Activated CD8-positive, alpha-beta memory T cell treated with anti-CD3 and anti-CD28 coated beads for 48 hours (primary cell): ENCODE data around the gene KCNQ1OT1.

Experiments
- DNase-seq, 3 experiments: peaks; one replicate each; pipeline ENCODE4 v3.0.0-alpha.2; 2020; ENCODE audit warnings: low read depth in 2 of 3, low spot score in 2 of 3

KCNQ1OT1 gene

DNA sequence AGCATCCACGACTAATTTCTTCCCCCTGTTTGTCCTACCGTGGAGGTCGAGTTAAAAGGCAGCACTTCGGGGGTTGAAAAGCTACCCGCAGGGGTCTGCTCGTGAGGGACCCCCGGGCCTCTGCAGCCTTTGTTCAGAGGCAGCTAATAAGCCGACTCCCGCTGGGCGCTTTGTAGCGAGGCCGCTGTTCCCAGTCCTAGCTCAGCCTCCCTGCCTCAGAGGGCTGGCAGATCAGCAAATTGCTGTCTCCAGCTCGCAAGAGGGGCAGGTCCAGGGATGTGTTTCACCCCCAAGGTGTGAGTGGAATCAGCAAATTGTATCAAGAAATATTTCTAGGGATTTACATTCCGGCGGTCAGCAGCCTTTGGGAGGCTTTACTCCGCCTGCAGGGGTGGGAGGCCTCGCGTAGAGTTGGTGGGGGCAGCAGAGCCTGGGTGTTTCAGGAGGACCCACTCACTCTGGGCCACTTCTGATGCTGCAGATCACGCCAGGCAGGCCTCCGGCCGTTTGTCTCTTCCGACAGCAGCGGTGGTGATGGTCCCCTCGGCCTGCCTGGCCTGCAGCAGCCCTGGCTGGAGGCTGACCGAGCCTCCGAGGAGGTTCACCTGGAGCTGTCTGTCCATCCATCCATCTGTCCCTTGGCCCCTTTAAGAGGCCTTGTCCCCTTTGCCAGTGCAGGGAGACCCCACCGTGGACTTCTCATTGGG, 21.6 kb upstream of the KCNQ1OT1 start:
- no peak for DNase-seq

DNA sequence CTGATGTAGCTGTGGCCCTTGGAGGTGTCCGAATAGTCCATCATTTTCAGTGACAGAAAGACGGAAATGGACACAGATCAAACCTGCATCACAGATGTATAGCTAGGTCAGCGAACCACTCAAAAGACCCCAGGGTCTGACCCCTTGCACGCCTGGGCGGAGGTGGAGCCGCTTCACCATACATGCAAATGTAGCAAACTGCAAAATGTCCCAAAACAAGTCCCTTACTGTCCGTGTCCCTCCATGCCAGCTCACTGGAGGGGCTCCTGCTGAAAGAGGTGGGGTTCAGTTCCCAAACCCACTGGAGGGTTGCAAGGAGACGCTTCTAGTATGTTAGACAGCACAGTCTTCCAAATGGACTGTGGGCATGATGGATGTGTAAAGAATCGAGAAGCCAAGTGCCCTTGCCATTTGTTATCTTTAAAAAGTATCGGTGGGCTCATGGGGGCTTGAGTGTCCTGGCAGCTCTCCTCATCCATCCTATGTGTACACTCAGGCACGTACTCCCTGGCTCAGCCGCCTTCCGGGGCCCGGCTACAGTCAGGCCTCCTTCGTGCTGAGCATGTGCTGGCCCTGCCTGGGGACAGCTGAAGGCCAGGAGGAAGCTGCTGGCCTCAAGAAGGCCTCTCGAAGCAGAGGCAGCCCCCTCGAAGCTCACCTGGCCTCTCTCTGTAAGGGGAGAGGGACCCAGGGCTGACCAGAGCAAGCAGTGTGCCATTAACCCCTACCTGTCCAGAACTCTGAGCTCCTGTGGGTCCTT, 20.2 kb upstream of the KCNQ1OT1 start:
- DNase-seq: no peak

DNA sequence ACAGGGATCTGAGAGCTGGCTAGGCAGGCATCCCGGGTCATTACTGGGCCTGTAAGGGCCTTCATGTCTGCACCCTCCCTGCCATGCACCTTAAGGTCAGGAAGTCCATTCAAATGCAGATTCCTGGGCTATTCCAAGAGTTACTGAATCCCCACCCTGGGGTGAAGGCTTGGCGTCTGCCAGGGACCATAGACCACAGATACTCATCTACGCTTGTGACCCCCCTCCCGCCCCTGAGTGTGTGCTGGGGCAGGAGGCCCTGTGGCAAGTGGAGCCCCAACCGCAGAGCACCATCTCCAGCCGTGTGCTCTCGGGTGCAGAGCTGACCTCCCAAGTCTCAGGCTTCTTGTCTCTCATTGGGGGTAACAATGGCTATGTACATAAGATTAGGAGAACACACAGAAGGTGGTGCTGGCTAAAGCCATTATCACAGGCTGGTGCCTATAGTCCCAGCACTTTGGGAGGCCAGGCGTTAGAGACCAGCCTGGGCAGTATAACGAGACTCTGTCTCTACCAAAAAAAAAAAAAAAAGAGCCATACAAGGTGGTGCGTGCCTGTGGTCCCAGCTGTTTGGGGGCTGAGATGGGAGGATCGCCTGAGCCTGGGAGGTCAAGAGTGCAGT, 19.1 kb upstream of the KCNQ1OT1 start:
- DNase-seq: no peak

DNA sequence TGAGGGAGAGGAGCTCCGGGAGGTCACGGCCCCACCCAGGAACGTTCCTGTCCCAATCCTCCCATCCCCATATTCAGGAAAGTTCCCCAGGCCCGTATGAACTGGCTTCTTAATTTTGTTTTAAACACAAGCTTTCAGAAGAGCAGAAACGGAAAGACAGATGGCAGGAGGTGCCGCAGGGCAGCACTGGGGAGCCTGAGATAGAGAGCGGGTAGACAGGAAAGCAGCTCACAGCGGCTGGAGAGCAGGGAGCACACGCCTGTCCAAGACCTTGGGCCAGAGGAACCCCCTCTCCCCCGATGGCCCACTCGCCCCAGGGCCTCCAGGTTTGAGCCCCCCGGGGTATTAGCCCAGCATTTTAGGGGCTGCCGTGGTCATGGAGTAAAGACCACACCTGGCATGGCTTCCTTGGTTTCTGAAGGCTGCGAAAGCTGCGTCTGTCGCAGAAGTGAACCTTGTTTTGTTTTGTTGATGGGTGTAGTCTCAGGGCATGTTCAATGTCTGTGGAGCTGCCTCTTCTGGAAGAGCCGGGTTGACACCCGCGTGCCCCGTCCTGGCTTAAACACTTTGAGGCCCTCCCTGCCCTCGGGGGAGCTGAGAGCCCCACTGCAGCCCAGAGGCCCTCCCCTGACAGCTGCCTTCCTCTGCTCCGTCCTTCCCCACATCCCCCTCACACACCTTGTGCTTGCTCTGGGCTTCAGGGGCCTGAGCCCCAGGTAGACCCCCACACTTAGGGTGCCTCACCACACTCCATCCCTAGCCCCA, 17.9 kb upstream of the KCNQ1OT1 start:
- DNase-seq: no peak

DNA sequence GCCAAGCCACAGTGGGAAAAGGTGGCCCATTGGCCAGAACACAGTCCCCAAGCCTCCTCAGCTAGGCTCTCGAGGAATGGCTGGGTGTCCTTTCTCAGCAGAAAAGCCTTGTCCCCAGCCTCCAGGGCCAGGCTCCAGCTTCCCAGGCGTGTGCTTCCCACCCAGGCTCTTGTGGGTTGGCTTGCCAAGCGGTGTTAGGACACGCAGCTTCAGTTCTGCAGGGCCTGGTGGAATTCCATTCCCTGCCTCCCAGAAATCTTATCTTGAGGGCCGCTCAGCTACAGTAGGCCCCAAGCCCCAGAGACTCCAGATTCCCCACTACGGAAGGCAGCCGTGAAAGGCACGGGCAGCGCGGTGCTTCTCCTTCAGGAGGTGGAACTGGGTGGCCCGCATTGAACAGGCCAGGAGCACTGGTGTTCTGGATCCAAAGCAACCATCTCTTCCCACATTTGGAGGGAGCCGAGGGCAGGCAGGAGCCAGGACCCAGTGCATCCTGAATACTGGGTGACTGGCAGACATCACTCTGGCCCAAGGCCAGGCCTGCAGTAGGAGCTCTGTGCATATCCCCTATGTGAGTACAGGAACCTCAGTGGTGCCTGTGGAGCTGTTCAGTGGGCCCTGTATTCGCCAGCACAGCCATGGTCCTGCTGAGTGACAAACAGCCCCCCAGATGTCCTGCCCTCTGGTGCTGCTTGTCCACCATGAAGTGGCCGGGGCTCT, 16.7 kb upstream of the KCNQ1OT1 start:
- no peak for DNase-seq

DNA sequence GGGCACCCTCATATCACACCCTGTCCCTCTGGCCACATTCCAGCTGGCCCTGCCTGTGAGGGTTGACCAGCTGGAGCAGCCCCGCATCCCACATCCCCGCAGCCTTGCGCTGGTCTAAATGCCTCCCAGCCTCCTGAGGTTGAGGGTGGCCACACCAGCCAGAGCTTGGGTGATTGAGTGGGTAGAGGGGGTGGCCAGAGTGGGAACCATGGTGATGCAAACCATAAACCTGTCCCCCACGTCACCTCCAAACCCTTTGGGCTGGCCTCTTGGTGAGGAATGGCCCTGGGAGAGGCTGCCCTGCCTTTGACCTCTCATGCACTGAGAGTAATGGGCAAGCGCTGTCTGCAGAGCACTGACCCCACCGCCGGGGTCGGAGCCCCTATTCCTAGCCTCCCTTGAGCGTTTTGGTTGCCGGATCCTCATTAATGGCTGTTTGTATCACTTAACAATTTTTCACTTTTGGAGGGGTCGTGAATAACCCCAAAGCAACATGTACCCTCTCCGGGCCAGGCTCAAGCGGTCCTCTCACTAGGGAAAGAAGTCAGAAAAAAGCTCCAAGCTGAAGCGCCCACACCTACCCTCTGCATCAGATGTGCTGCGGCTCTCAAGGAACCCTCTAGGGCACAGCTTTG, 16.0 kb upstream of the KCNQ1OT1 start:
- DNase-seq: no peak

DNA sequence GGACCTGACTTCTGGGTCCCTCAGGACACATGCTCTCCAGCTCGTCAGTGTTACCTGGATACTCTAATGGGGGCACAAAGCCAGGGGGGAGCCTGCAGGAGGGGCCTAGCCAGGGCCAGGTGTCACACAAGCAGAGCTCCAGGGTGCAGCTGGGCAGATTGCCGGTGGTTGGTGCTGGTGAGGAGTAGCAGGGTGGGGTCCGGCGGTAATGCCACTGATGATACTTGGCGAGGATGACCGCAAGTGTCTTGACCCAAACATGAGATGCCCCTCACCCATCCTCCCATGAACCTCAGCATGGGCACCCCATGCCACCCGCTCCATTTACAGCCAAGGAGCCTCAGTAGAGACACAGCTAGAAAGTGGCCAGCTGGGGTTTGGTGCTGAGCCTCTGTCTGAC, 15.1 kb upstream of the KCNQ1OT1 start:
- no peak for DNase-seq

DNA sequence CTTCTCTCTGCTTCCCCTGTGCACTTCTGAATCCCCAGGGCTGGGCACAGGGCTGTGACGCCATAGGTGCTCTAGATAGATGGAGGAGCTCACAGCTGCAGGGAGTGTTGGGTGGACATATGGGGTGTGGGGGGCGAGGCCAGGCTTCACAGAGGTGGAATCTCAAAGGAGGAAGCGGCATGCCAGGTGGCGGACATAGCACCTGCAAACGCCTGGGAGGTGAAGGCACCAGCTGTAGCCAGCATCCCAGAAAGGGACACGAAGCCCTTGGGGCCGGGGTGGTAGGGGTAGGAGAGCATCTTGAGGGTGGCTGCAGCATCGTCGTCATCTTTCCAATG, 14.6 kb upstream of the KCNQ1OT1 start:
- DNase-seq: no peak

DNA sequence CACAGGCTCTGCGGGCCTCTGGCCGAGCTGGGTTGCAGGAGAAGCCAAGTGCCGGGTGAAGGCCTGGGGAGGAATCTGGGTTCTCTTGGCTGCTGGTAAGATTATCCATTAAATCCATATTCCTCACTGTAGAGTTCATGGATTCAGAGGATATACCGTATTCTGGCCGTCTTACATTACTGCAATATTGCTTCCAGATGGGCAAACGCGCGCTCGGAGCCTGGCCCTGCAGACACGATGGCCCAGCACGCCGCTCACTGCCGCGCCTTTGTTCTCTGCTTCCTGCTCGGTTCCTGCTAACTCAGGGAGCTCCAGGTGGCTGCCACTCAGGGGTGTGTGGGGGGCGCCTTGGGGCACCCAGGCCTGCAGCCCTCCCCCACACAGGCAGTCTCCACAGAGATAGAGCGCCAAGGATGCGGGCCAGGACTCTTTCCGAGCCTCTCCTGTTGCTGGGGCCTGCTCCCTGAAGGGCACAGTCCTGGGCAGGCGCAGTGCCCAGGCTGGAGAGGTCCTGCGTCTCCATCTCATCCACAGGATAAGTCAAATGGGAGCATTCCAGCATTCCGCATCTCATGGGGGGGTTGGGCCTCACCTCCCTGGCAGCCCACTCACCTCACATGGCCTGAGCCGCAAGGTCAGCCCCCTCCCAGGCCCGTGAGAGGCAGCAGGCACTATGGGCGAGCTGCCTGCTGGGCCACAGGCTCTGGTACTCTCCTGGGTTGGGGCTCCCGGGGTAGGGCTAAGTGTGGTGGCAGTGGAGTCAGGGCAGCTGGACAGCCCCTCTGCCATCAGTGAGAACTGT, 14.1 kb upstream of the KCNQ1OT1 start:
- no peak for DNase-seq

DNA sequence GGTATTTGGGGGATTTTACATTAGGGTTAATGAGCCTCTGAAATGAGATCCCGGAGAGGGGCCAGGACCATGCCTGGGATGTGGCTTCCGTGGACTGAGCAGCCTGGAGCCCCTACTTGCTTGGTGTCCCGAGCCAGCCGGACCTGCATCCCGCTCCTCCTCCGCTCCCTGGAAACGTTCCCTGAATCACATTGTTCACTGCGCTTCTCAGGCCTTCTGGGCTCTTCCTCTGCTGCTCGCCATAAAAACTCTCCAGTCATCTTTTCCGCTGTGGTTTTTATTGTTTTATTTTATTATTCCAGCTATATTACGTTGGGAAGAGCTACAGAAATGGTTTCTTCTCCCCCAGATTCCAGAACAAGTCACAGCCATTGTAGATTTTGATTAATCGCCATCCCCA, 13.3 kb upstream of the KCNQ1OT1 start:
- DNase-seq: no peak

DNA sequence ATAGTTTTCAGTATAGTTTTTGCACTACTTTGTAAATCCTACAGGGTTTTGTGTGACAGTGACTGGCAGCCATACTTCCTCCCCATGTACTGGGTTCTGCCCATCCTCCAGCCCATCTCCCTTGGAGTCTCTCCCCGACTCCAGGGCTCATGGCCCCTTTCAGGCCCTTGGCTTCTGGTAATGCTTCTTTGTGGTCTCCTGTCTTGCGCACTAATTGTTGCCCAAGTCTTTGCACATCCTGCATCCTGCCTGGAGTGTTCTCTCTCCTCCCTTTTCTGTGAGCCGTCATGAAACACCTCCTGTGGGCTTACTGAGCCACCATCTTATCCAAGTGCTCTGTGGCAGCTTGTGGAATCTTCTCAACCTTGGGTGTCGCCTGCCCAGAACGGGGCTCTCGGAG, 11.4 kb upstream of the KCNQ1OT1 start:
- no peak for DNase-seq

DNA sequence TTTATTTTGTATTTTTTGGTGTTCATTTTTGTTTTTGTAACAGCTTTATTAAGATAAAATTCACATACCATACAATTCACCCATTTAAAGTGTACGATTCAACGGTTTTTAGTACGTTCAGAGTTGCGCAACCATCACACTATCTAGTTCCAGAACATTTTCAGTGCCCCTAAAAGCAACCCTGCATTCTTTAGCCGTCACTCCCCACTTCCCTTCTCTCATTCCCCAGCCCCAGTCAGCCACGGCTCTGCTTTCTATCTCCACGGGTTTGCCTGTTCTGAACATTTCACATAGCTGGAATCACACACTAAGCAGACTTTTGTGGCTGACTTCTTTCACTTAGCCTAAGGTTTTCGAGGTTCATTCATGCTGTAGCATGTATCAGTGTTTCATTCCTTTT, 9.6 kb upstream of the KCNQ1OT1 start:
- no peak for DNase-seq

DNA sequence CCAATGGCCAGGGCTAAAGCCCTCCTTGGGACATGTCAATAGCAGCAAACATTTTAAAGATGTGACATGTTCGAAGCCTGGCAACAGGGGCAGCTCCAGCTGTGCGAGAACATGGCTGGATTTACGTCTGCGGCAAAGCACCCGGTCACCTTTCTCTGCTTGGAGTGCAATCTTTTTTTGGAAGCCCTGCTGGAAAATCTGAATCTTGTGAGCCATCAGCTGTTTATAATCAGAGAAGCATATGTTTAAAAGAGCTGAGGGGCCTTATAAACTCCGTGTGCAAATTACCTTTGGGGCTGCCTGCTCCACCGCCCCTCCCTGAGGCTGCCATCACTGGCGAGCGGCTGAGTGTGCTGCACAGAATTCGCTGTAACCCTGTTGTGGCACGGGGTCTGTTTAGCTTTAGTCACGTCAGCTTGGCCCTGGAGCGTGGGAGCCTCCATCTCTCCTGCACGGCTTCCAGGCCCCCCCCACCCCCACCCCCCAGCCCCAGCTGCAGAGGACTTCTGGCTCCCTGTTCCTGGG, 9.0 kb upstream of the KCNQ1OT1 start:
- no peak for DNase-seq

DNA sequence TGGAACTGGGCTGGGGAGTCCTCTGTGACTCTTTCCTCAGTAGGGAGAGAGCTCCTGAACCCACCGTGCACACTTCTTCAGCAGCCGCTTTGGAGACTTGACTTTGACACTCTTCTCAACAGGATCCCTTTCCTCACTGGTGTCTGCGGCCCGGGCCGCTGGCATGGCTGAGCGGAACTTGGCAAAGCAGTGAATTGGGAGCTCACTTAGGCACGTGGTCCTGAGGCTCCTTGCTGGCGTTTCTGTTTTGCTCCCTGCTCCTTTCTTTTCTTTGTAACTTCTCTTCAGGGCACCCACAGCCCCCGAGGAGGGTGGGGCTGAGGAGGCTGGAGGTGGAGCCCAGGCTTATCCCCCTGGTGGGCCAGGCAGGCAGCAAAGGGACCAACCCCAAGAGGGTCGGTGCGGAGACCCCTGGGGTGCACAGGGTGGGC, 8.4 kb upstream of the KCNQ1OT1 start:
- DNase-seq: no peak

DNA sequence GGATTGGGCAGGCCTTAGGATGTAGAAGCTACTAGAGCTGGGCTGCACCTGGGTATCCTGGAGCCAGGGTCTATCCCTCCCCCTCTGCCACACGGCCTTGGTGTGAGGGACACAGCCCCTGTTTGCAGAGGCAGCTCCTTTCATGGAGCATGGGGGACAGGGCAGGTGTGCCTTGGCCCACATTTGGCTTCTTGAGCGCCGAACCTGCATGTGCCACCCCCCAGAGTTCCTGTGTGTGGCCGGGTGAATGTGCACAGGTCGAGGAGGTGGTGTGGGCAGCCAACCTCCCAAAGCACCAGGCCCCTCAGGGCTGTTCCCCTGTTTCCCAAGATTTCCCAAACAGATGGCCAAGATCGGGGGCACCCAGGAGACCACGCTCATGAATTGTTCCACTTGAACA, 7.9 kb upstream of the KCNQ1OT1 start:
- DNase-seq: no peak

DNA sequence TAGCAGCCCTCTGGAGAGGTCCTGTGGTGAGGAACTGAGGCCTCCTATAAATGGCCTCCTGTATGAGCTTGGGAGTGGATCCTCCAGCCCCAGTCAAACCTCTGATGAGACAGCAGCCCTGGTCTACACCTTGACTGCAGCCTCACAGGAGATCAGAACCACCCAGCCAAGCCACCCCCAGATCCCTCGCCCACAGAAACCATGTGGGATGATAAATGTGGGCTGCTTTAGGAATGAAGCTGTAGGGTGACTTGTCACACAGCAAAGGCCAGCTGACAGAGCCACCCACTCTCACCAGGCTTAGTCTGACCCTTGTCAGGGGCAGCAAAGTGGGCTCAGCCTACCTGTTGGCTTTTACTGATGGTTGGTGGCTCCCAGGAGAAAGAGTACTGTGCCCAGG, 6.5 kb upstream of the KCNQ1OT1 start:
- DNase-seq: no peak

DNA sequence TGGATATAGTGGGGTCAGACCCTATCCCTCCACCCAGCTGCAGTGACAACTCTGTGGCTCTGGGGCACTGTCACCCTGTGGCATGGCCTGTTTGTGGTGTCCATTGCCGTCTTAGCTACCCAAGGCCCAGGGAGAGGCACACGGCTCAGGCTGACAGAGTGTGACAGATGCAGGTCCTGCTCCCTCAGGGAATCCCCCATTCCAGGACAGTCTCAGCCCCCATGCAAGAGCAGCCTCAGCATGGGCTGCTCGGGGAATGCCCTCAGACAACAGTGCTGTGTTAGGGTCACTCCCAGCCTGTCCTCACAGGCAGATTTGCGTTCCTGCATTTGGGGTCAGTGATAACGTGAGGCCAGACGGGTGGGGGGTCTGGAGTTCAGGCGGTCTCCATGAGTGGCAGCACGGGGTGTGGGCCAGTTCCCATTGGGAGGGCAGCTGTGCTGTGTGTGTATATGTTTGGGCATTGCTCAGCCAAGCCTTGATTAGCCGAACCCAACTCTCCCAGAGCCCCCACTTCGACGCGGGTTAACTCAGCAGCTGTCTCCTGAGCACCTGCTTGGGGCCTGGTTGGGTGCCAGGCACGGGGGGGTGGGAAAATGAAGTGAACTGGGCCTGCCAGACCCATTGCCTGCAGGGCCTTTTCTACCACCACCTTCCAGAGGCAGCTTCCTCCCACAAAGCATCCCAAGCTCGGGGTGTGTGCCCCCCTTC, 5.3 kb upstream of the KCNQ1OT1 start:
- no peak for DNase-seq

DNA sequence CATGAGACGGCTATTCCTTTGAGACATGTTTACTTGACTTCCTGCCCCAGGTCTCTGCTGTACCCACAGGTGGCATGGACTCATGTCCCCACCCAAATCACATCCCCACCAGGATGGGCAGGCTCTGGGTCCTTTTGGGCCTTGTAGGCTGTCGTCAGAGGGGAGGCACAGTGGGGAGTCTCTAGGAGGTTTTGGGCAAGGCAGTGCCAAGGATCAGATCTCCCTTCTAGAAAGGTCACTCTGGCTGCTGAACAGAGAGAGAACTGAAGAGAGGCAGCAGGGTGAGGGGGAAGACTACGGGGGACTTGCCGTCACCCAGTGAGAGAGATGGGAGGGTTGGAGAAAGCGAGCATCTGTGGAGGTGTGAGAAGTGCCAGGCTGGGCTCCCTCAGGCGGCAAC, 4.6 kb upstream of the KCNQ1OT1 start:
- DNase-seq: no peak
